Fibroblast of skin of right biceps (primary cell): ENCODE results near the gene LGSN.
"Not testable (repeated sequence)": the region's sequence is repeated elsewhere in the genome, so short reads cannot be mapped to it uniquely, and the experiment has no call there.

Source experiments
- DNase-seq: peaks from one replicate; pipeline ENCODE4 v3.0.0-alpha.2; 2013

The LGSN gene

GRCh38 chr6:63319939-63320338 is at the start of gene LGSN:
LGSN (minus strand) TSS chr6:63319983; CDS start chr6:63319943, 40 bp downstream.
- DNase-seq, result no peak

- DNase-seq, result no peak
Measured at GRCh38 chr6:63368347-63368746, 48.6 kb upstream of the LGSN start.

GRCh38 chr6:63362500-63363120 is 42.8 kb upstream of the LGSN start:
- not testable (repeated sequence) for DNase-seq

GRCh38 chr6:63357384-63357783 is 37.6 kb upstream of the LGSN start:
- DNase-seq, result not testable (repeated sequence)

GRCh38 chr6:63355632-63356031 is 35.8 kb upstream of the LGSN start:
- DNase-seq, result no peak

GRCh38 chr6:63353286-63353630 is 33.5 kb upstream of the LGSN start:
- DNase-seq, result no peak

- peak; percentile 40 for DNase-seq
Measured at GRCh38 chr6:63352544-63353285, 32.9 kb upstream of the LGSN start.

- DNase-seq, result peak; percentile 59
Measured at GRCh38 chr6:63352069-63352543, 32.3 kb upstream of the LGSN start.

GRCh38 chr6:63349401-63349800 is 29.6 kb upstream of the LGSN start:
- no peak for DNase-seq

- DNase-seq, result no peak
Measured at GRCh38 chr6:63348836-63349235, 29.1 kb upstream of the LGSN start.

GRCh38 chr6:63347599-63347998 is 27.8 kb upstream of the LGSN start:
- DNase-seq, result peak; percentile 91

GRCh38 chr6:63346217-63346835 is 26.5 kb upstream of the LGSN start:
- DNase-seq, result no peak

- no peak for DNase-seq
Measured at GRCh38 chr6:63340351-63340750, 20.6 kb upstream of the LGSN start.

- not testable (repeated sequence) for DNase-seq
Measured at GRCh38 chr6:63334652-63335051, 14.9 kb upstream of the LGSN start.

GRCh38 chr6:63333440-63333839 is 13.7 kb upstream of the LGSN start:
- no peak for DNase-seq

- not testable (repeated sequence) for DNase-seq
Measured at GRCh38 chr6:63326630-63327029, 6.8 kb upstream of the LGSN start.

- no peak for DNase-seq
Measured at GRCh38 chr6:63322981-63323380, 3.2 kb upstream of the LGSN start.

- DNase-seq, result no peak
Measured at GRCh38 chr6:63321821-63322220, 2.0 kb upstream of the LGSN start.

- DNase-seq, result no peak
Measured at GRCh38 chr6:63317641-63318040, 2.1 kb downstream of the LGSN start.

- no peak for DNase-seq
Measured at GRCh38 chr6:63316113-63316512, 3.7 kb downstream of the LGSN start.

- no peak for DNase-seq
Measured at GRCh38 chr6:63313111-63313510, 6.7 kb downstream of the LGSN start.

- DNase-seq, result peak; percentile 48
Measured at GRCh38 chr6:63307581-63308246, 12.1 kb downstream of the LGSN start.

- no peak for DNase-seq
Measured at GRCh38 chr6:63306420-63306819, 13.4 kb downstream of the LGSN start.

- DNase-seq, result no peak
Measured at GRCh38 chr6:63305277-63305676, 14.5 kb downstream of the LGSN start.
